Stimulated activated CD4-positive, alpha-beta T cell treated with anti-CD3 and anti-CD28 coated beads, Interleukin-12 subunit alpha, Interleukin-12 subunit beta, amount 100 ng/mL, for 24 hours (primary cell): Measurements from ENCODE around the gene EIF1.
"Not testable (repeated sequence)": the region's sequence is repeated elsewhere in the genome, so short reads cannot be mapped to it uniquely, and the experiment has no call there.

Experiments
- DNase-seq, 2 experiments: peaks; one replicate each; pipeline ENCODE4 v3.0.0-alpha.2; 2020; ENCODE audit warnings: low read depth in 2 of 2

Gene EIF1

GRCh38 chr17:41688641-41689496 lies at the start of gene EIF1:
Gene EIF1, plus strand, starts transcription at chr17:41688885. Its CDS starts 154 bp downstream, at chr17:41689039.
- peak; percentile 100 for DNase-seq

GRCh38 chr17:41638941-41639340 lies 49.7 kb upstream of the EIF1 start:
- no peak for DNase-seq

GRCh38 chr17:41639492-41640473 lies 48.9 kb upstream of the EIF1 start:
- no peak for DNase-seq

- DNase-seq, result not testable (repeated sequence)
Measured at GRCh38 chr17:41640596-41640995, 48.1 kb upstream of the EIF1 start.

- DNase-seq, result no peak
Measured at GRCh38 chr17:41642252-41643156, 46.2 kb upstream of the EIF1 start.

- DNase-seq, result no peak
Measured at GRCh38 chr17:41647038-41647813, 41.5 kb upstream of the EIF1 start.

GRCh38 chr17:41647940-41648410 lies 40.7 kb upstream of the EIF1 start:
- peak; percentile 77 to 92 for DNase-seq

- peak; percentile 60 to 83 for DNase-seq
Measured at GRCh38 chr17:41648411-41649195, 40.1 kb upstream of the EIF1 start.

GRCh38 chr17:41649923-41650519 lies 38.7 kb upstream of the EIF1 start:
- DNase-seq, result no peak

- no peak for DNase-seq
Measured at GRCh38 chr17:41650794-41651624, 37.7 kb upstream of the EIF1 start.

- DNase-seq, result no peak
Measured at GRCh38 chr17:41651625-41652460, 36.8 kb upstream of the EIF1 start.

- no peak for DNase-seq
Measured at GRCh38 chr17:41652461-41652970, 36.2 kb upstream of the EIF1 start.

GRCh38 chr17:41653421-41653820 lies 35.3 kb upstream of the EIF1 start:
- DNase-seq, result no peak

- no peak for DNase-seq
Measured at GRCh38 chr17:41653892-41654677, 34.6 kb upstream of the EIF1 start.

GRCh38 chr17:41654678-41655607 lies 33.7 kb upstream of the EIF1 start:
- no peak for DNase-seq
